Brain microvascular endothelial cell (primary cell): ENCODE data around the gene ZNF431.

Source experiments
- DNase-seq: peaks from one replicate; pipeline ENCODE4 v3.0.0-alpha.2; 2020
- H3K27ac ChIP-seq: fragments of 250-450 bp; sonication (Bioruptor Pico); 2 replicates; pipeline ENCODE4 v1.5.1; 2020; ENCODE audit warnings: mild to moderate bottlenecking, moderate library complexity
- H3K27me3 ChIP-seq: fragments of 250-450 bp; sonication (Bioruptor Pico); replicated peaks from 2 replicates; pipeline ENCODE4 v1.5.1; 2020; ENCODE audit warnings: mild to moderate bottlenecking
- H3K36me3 ChIP-seq: fragments of 250-450 bp; sonication (Bioruptor Pico); replicated peaks from 2 replicates; pipeline ENCODE4 v1.5.1; 2020; ENCODE audit warnings: mild to moderate bottlenecking
- H3K4me3 ChIP-seq: 2 replicates; pipeline ENCODE4 v1.5.1; 2011; ENCODE audit warnings: low read depth, mild to moderate bottlenecking, control low read depth, low read length, moderate library complexity
- CTCF ChIP-seq: IDR thresholded peaks from 2 replicates; pipeline ENCODE4 v1.5.1; 2011; ENCODE audit warnings: low read depth, mild to moderate bottlenecking, moderate library complexity, low read length, control low read depth, inconsistent platforms; ENCODE audit errors: missing control alignments
- in situ Hi-C: cut with HindIII; loops from 2 replicates; pipeline ENCODE4 v1.10.0; 2017; ENCODE audit warnings: low sequenced_read_pairs, low pct_ligation_motif_present

The ZNF431 gene

GRCh38 chr19:21238670-21239069 lies 96.8 kb downstream of the ZNF431 start:
- DNase-seq = no peak
- H3K36me3 ChIP-seq = no peaks in the 10 kb centered on the region
- H3K4me3 ChIP-seq = no peak overlapping the region
- no peak for TF ChIP-seq CTCF
- no peaks in the 10 kb centered on the region for H3K27me3 ChIP-seq
- in situ Hi-C loops = no loop called here
- H3K27ac ChIP-seq = no peak overlapping the region
